Left lung (tissue), 10 donors: ENCODE measurements around the gene SPON1. TPM values are rescaled to one million over a fixed set of nuclear protein-coding genes. Genes with fewer than 3 reads are reported as not detected.

Source experiments
- ATAC-seq: fragments of 200-7000 bp; cut with Tn5 transposase; one replicate; pipeline ENCODE4 v1.9.1; 2020; ENCODE audit warnings: moderate library complexity
- DNase-seq, 4 donors: peaks; one replicate each; pipeline ENCODE4 v3.0.0-alpha.2; 2013 to 2020
- H3K27ac ChIP-seq, 2 donors: fragments of 200-600 bp; sonication (generic) in 1 of 2; one replicate each; pipeline versions ENCODE4 v1.5.0 to v1.8.0; 2020 to 2021
- H3K27me3 ChIP-seq, 2 donors: fragments of 200-600 bp; sonication (generic) in 1 of 2; one replicate each; pipeline versions ENCODE4 v1.5.0 to v1.8.0; 2020 to 2021
- H3K36me3 ChIP-seq, 2 donors: fragments of 200-600 bp; sonication (generic) in 1 of 2; one replicate each; pipeline versions ENCODE4 v1.5.0 to v1.8.0; 2020 to 2021
- H3K4me1 ChIP-seq, 2 donors: fragments of 200-600 bp; one replicate each; pipeline ENCODE4 v1.8.0; 2021
- H3K4me3 ChIP-seq, 2 donors: fragments of 200-600 bp; sonication (generic) in 1 of 2; one replicate each; pipeline versions ENCODE4 v1.5.0 to v1.8.0; 2020 to 2021; ENCODE audit warnings: mild to moderate bottlenecking in 1 of 2
- H3K9me3 ChIP-seq, 2 donors: fragments of 200-600 bp; sonication (generic) in 1 of 2; one replicate each; pipeline versions ENCODE4 v1.5.0 to v1.8.0; 2020 to 2021
- CTCF ChIP-seq, 2 donors: fragments of 200-600 bp; sonication (generic) in 1 of 2; IDR thresholded peaks; one replicate each; pipeline versions ENCODE4 v1.5.0 to v1.8.0; 2021; ENCODE audit warnings: antibody characterized with exemption in 2 of 2
- intact Hi-C, 2 donors: fragments of 100-400 bp; cut with DNase I; formaldehyde crosslinking; loops; one replicate each; pipeline versions ENCODE4 v1.11.2 to v1.14.2; 2022
- polyA plus RNA-seq, 6 donors: library from polyadenylated mRNA; unstranded; fragments of 120-200 nt; gene quantifications; one replicate each; pipeline ENCODE4 v1.2.1, GENCODE V29; 2013; ENCODE audit not compliant: insufficient read length in 6 of 6
- total RNA-seq, 2 donors: library from RNA; stranded (reverse); fragmentation: NEBNext Ultra II Directional; extraction: Animal tissue kit (Norgen Biotek cat#: 25700); gene quantifications; one replicate each; pipeline ENCODE4 v1.2.1, GENCODE V29; 2021
- donor health status: DM: no; HTN: yes; CAD: no.
- donor health status: DM: no; HTN: no; CAD: no.

Gene SPON1
- total and polyA plus RNA-seq, 8 donors = 83.2 to 136 (median 97.4) TPM

DNA sequence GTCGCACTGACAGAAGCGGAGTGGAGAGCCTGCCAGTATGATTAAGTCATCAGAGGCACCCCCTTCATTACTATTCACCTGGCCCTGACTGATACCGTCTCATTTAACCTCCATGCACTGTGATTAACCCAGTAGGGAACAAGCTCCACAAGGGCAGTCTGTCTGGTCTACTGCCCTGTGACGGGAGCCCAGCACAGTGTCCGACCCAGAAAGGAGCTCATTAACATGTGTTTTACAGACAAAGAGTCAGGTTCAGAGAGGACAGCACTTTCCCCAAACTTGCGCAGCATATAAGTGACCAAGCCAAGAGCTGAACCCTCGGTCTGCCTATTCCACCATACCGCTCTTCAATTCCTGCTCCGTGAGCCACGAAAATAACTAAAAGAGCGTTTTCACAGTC lies 266.9 kb downstream of the SPON1 start:
- no peak for ATAC-seq
- TF ChIP-seq CTCF (IDR thresholded peaks at IDR 0.05) = no peak
- H3K36me3 ChIP-seq = no peaks in the 10 kb centered on the region
- intact Hi-C loops = no loop called here
- no peak overlapping the region for H3K4me3 ChIP-seq
- no peak for DNase-seq
- H3K27ac ChIP-seq = no peak overlapping the region
- H3K27me3 ChIP-seq = no peaks in the 10 kb centered on the region
- peaks cover 0 to 3% of the 10 kb centered on the region in 2 donors for H3K9me3 ChIP-seq
- no peaks in the 10 kb centered on the region for H3K4me1 ChIP-seq

GRCh38 chr11:14230407-14230806 lies 267.9 kb downstream of the SPON1 start:
- Histone ChIP-seq H3K36me3 (no peaks in the 10 kb centered on the region), H3K9me3 (peaks cover 0 to 3% of the 10 kb centered on the region in 2 donors), H3K4me3 (no peak overlapping the region), H3K27ac (no peak overlapping the region), H3K27me3 (no peaks in the 10 kb centered on the region), H3K4me1 (no peaks in the 10 kb centered on the region)
- TF ChIP-seq CTCF (IDR thresholded peaks at IDR 0.05) = no peak
- intact Hi-C loops = no loop called here
- ATAC-seq (no peak), DNase-seq (no peak)

DNA sequence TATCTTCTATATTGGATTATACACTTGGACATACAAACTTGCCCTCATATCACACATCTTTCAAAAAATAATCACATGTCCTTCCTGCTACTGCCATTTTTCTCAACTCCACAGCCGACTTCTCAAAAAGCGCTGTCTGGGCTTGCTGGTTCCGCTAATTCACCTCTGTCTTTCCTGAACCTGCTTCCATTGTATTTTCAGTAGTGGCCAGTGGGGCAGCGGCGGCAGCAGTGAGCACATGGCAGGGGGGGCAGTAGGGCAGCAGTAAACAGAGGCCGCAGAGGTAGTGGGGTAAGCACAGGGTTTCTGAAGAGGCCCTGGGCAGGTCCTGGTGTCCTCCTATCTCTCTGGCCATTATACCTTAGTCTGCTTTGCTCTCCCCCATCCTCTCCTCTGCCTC lies 270.1 kb downstream of the SPON1 start:
- intact Hi-C loops = no loop called here
- Histone ChIP-seq H3K9me3 (no peaks in the 10 kb centered on the region), H3K27me3 (no peaks in the 10 kb centered on the region), H3K4me1 (peaks cover 0 to 3% of the 10 kb centered on the region in 2 donors), H3K27ac (no peak overlapping the region), H3K36me3 (no peaks in the 10 kb centered on the region), H3K4me3 (no peak overlapping the region)
- no peak for TF ChIP-seq CTCF (IDR thresholded peaks at IDR 0.05)
- ATAC-seq (no peak), DNase-seq (no peak)

GRCh38 chr11:14234446-14234845 lies 271.9 kb downstream of the SPON1 start:
- H3K27ac ChIP-seq = no peak overlapping the region
- intact Hi-C loops = no loop called here

DNA sequence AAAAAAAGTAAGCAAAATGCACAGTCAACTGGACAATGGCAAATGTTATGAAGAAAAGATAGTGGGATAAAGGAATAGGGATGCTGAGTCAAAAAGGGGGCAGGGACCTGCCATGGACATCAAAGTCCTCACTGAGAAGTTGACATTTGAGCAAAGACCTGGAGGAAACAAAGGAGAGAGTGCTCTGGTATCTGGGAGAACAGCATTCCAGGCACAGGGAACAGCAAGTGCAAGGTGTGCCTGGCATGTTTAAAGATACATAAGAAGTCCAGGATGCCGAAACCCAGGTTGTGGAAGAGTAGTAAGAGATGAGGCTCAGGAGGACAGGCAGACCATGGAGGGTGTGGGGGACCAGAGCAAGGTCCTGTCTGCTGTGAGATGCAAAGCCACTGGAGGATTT lies 273.2 kb downstream of the SPON1 start:
- no peak for ATAC-seq
- peaks cover 0 to 6% of the 10 kb centered on the region in 2 donors for H3K4me1 ChIP-seq
- intact Hi-C loops = no loop called here
- H3K9me3 ChIP-seq = no peaks in the 10 kb centered on the region
- TF ChIP-seq CTCF (IDR thresholded peaks at IDR 0.05) = no peak
- H3K27me3 ChIP-seq = no peaks in the 10 kb centered on the region
- no peak overlapping the region for H3K4me3 ChIP-seq
- no peaks in the 10 kb centered on the region for H3K36me3 ChIP-seq
- DNase-seq = no peak
- H3K27ac ChIP-seq = no peak overlapping the region

More at GRCh38 chr11:14234446-14234845, 271.9 kb downstream of the SPON1 start:
- Histone ChIP-seq H3K4me3 (no peak overlapping the region), H3K27me3 (no peaks in the 10 kb centered on the region), H3K9me3 (no peaks in the 10 kb centered on the region), H3K36me3 (no peaks in the 10 kb centered on the region), H3K4me1 (peaks cover 0 to 6% of the 10 kb centered on the region in 2 donors)
- no peak for TF ChIP-seq CTCF (IDR thresholded peaks at IDR 0.05)
- no peak for DNase-seq
- ATAC-seq = no peak
